GM23338 (cell line): ENCODE measurements around the gene VARS2. TPM values are rescaled to one million over a fixed set of nuclear protein-coding genes. Genes with fewer than 3 reads are reported as not detected.

Source experiments
- ATAC-seq: fragments of 200-7000 bp; cut with Tn5 transposase; 3 replicates; pipeline ENCODE4 v1.9.1; 2020
- DNase-seq: peaks from one replicate; pipeline ENCODE4 v3.0.0-alpha.2; 2015; ENCODE audit warnings: low spot score
- H2AFZ ChIP-seq: fragments of 200-600 bp; sonication (generic); 2 replicates; pipeline ENCODE4 v1.8.0; 2016; ENCODE audit warnings: antibody characterized with exemption, mild to moderate bottlenecking, moderate library complexity
- H3F3A ChIP-seq: fragments of 200-600 bp; sonication (generic); replicated peaks from 2 replicates; pipeline ENCODE4 v1.8.0; 2017; ENCODE audit warnings: antibody characterized with exemption, mixed run types, low read depth
- H3K27ac ChIP-seq: fragments of 200-600 bp; sonication (generic); 2 replicates; pipeline ENCODE4 v1.6.1; 2016; ENCODE audit warnings: low read depth
- H3K27me3 ChIP-seq: fragments of 200-600 bp; sonication (generic); 2 replicates; pipeline ENCODE4 v1.8.0; 2016; ENCODE audit warnings: mild to moderate bottlenecking, mixed run types, moderate library complexity; ENCODE audit not compliant: insufficient read depth
- H3K36me3 ChIP-seq: fragments of 200-600 bp; sonication (generic); 2 replicates; pipeline ENCODE4 v1.8.0; 2016; ENCODE audit warnings: mild to moderate bottlenecking; ENCODE audit not compliant: insufficient read depth
- H3K4me1 ChIP-seq: fragments of 200-600 bp; sonication (generic); 2 replicates; pipeline ENCODE4 v1.8.0; 2016; ENCODE audit warnings: mild to moderate bottlenecking, moderate library complexity; ENCODE audit not compliant: insufficient read depth
- H3K4me2 ChIP-seq: fragments of 200-600 bp; sonication (generic); 2 replicates; pipeline ENCODE4 v1.7.1; 2017; ENCODE audit warnings: mixed run types
- H3K4me3 ChIP-seq: fragments of 200-600 bp; sonication (generic); 2 replicates; pipeline ENCODE4 v1.6.1; 2016; ENCODE audit warnings: mixed run types
- H3K79me2 ChIP-seq: fragments of 200-600 bp; sonication (generic); replicated peaks from 2 replicates; pipeline ENCODE4 v1.8.0; 2017; ENCODE audit warnings: mild to moderate bottlenecking; ENCODE audit not compliant: insufficient read depth
- H3K9me2 ChIP-seq: fragments of 200-600 bp; sonication (generic); 2 replicates; pipeline ENCODE4 v1.8.0; 2017; ENCODE audit not compliant: insufficient read depth
- H4K20me1 ChIP-seq: fragments of 200-600 bp; sonication (generic); replicated peaks from 2 replicates; pipeline ENCODE4 v1.8.0; 2017; ENCODE audit warnings: mild to moderate bottlenecking; ENCODE audit not compliant: insufficient read depth
- H3K27ac Mint-ChIP-seq: 2 replicates; pipeline ENCODE4 v1.8.0; 2020; ENCODE audit warnings: inconsistent platforms, mild to moderate bottlenecking, moderate library complexity, mixed read lengths
- H3K27me3 Mint-ChIP-seq: 3 replicates; pipeline ENCODE4 v1.8.0; 2022; ENCODE audit warnings: low read depth, mild to moderate bottlenecking, moderate library complexity, mixed read lengths, inconsistent platforms; ENCODE audit not compliant: insufficient read depth, poor library complexity
- H3K36me3 Mint-ChIP-seq: 3 replicates; pipeline ENCODE4 v1.8.0; 2021; ENCODE audit warnings: low read depth, mild to moderate bottlenecking, inconsistent platforms, moderate library complexity, mixed read lengths
- H3K4me1 Mint-ChIP-seq: 3 replicates; pipeline ENCODE4 v1.8.0; 2020; ENCODE audit warnings: mild to moderate bottlenecking, inconsistent platforms, mixed read lengths
- H3K4me3 Mint-ChIP-seq: 3 replicates; pipeline ENCODE4 v1.8.0; 2021; ENCODE audit warnings: moderate library complexity, mild to moderate bottlenecking, inconsistent platforms, mixed read lengths
- H3K9me3 Mint-ChIP-seq: 3 replicates; pipeline ENCODE4 v1.8.0; 2020; ENCODE audit warnings: moderate library complexity, mild to moderate bottlenecking, inconsistent platforms, mixed read lengths
- CREB1 ChIP-seq: fragments of 250-450 bp; sonication (Bioruptor Pico); IDR thresholded peaks from 2 replicates; pipeline ENCODE4 v1.5.0; 2020; ENCODE audit warnings: low read depth, mild to moderate bottlenecking, moderate library complexity
- EZH2 ChIP-seq: fragments of 200-600 bp; sonication (generic); IDR thresholded peaks from one replicate; pipeline ENCODE4 v1.8.0; 2017; ENCODE audit warnings: antibody characterized with exemption, mild to moderate bottlenecking, low read depth; ENCODE audit not compliant: unreplicated experiment
- EZH2phosphoT487 ChIP-seq: fragments of 200-600 bp; sonication (generic); IDR thresholded peaks from one replicate; pipeline ENCODE4 v1.8.1; 2018; ENCODE audit warnings: antibody characterized with exemption; ENCODE audit not compliant: unreplicated experiment
- JUNB ChIP-seq: IDR thresholded peaks from one replicate; pipeline ENCODE4 v1.6.1; 2016; ENCODE audit warnings: antibody characterized with exemption; ENCODE audit not compliant: unreplicated experiment
- NANOG ChIP-seq: IDR thresholded peaks from 2 replicates; pipeline ENCODE4 v1.6.1; 2016; ENCODE audit warnings: antibody characterized with exemption, borderline replicate concordance
- STAT1 ChIP-seq: IDR thresholded peaks from one replicate; pipeline ENCODE4 v1.6.1; 2016; ENCODE audit warnings: antibody characterized with exemption; ENCODE audit not compliant: unreplicated experiment
- ZNF331 ChIP-seq: fragments of 250-450 bp; sonication (Bioruptor Pico); IDR thresholded peaks from 2 replicates; pipeline ENCODE4 v1.5.0; 2020; ENCODE audit warnings: low read depth, mild to moderate bottlenecking, moderate library complexity
- polyA plus RNA-seq: library from polyadenylated mRNA; unstranded; fragments of >200 nt; fragmentation: Nextera tagmentation; extraction: Ambion mirVana; gene quantifications from 2 replicates; pipeline ENCODE4 v1.2.1, GENCODE V29; 2016
- total RNA-seq: library from RNA; depleted of rRNA; stranded (reverse); fragments of >200 nt; shearing (Covaris generic); gene quantifications from 2 replicates; pipeline ENCODE4 v1.2.3, GENCODE V29; 2014
- TF ChIP-seq, protein P1 (sequence below), 2 experiments: fragments of 200-600 bp in 1 of 2; sonication (generic) in 1 of 2; conservative IDR thresholded peaks; 2 replicates each; pipeline versions ENCODE4 v1.5.1 to v1.6.1; 2016 to 2017; ENCODE audit warnings: antibody characterized with exemption in 2 of 2, low read depth in 2 of 2, mild to moderate bottlenecking in 2 of 2, moderate library complexity in 1 of 2
- TF ChIP-seq, protein P2 (sequence below): IDR thresholded peaks from one replicate; pipeline ENCODE4 v1.6.1; 2018; ENCODE audit warnings: antibody characterized with exemption; ENCODE audit not compliant: unreplicated experiment
- TF ChIP-seq, protein P3 (sequence below): fragments of 250-450 bp; sonication (Bioruptor Pico); IDR thresholded peaks from 2 replicates; pipeline ENCODE4 v1.5.0; 2020; ENCODE audit warnings: mild to moderate bottlenecking, moderate library complexity
- TF ChIP-seq, protein P4 (sequence below): IDR thresholded peaks from 2 replicates; pipeline ENCODE4 v1.6.1; 2016; ENCODE audit warnings: antibody characterized with exemption

VARS2 gene
- total and polyA plus RNA-seq, 2 experiments from 2014 or later = 13.7 to 36.4 TPM

DNA sequence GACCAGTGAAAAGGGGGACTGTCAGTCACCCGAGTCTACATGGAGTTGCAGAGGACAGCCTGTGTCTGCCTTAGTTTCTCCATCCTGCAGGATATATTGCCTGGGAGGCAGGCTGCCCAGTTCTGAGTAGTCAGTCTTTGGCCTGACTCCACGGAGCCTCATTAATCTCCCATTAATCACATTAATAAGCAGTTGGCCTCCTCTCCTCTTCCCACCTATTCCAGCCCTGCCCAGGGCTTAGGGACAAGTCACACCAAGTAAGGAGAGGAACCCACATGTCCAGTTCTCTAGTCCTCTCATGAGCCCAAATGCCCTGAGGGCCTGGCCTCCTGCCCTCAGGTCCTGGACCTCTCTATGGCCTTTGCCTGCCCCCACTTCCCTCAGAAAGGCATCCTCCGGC is 25.4 kb downstream of the VARS2 start:
- peaks cover 35% of the 10 kb centered on the region for H3K4me1 Mint-ChIP-seq
- ATAC-seq (no peak), DNase-seq (no peak)
- peaks cover 15% of the 10 kb centered on the region for H3K27me3 Mint-ChIP-seq
- Histone ChIP-seq H4K20me1 (no peaks in the 10 kb centered on the region), H3K79me2 (no peaks in the 10 kb centered on the region), H3K36me3 (no peaks in the 10 kb centered on the region), H3K4me2 (no peak overlapping the region), H3K4me1 (peaks cover 17% of the 10 kb centered on the region), H3K27ac (no peak overlapping the region), H3K4me3 (no peak overlapping the region), H3K9me2 (peaks cover 5% of the 10 kb centered on the region; the same call in 1 of the 2 replicates), H3F3A (no peaks in the 10 kb centered on the region), H3K27me3 (no peaks in the 10 kb centered on the region), H2AFZ (no peak overlapping the region)
- H3K9me3 Mint-ChIP-seq = no peaks in the 10 kb centered on the region; the same call in 2 of the 3 replicates
- no peak overlapping the region for H3K27ac Mint-ChIP-seq
- TF ChIP-seq, protein P1, sequence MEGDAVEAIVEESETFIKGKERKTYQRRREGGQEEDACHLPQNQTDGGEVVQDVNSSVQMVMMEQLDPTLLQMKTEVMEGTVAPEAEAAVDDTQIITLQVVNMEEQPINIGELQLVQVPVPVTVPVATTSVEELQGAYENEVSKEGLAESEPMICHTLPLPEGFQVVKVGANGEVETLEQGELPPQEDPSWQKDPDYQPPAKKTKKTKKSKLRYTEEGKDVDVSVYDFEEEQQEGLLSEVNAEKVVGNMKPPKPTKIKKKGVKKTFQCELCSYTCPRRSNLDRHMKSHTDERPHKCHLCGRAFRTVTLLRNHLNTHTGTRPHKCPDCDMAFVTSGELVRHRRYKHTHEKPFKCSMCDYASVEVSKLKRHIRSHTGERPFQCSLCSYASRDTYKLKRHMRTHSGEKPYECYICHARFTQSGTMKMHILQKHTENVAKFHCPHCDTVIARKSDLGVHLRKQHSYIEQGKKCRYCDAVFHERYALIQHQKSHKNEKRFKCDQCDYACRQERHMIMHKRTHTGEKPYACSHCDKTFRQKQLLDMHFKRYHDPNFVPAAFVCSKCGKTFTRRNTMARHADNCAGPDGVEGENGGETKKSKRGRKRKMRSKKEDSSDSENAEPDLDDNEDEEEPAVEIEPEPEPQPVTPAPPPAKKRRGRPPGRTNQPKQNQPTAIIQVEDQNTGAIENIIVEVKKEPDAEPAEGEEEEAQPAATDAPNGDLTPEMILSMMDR (conservative IDR thresholded peaks at IDR 0.05; ENCODE audit: low read depth in 2 of 2) = no peak
- TF ChIP-seq STAT1 = no peak
- TF ChIP-seq, protein P2, sequence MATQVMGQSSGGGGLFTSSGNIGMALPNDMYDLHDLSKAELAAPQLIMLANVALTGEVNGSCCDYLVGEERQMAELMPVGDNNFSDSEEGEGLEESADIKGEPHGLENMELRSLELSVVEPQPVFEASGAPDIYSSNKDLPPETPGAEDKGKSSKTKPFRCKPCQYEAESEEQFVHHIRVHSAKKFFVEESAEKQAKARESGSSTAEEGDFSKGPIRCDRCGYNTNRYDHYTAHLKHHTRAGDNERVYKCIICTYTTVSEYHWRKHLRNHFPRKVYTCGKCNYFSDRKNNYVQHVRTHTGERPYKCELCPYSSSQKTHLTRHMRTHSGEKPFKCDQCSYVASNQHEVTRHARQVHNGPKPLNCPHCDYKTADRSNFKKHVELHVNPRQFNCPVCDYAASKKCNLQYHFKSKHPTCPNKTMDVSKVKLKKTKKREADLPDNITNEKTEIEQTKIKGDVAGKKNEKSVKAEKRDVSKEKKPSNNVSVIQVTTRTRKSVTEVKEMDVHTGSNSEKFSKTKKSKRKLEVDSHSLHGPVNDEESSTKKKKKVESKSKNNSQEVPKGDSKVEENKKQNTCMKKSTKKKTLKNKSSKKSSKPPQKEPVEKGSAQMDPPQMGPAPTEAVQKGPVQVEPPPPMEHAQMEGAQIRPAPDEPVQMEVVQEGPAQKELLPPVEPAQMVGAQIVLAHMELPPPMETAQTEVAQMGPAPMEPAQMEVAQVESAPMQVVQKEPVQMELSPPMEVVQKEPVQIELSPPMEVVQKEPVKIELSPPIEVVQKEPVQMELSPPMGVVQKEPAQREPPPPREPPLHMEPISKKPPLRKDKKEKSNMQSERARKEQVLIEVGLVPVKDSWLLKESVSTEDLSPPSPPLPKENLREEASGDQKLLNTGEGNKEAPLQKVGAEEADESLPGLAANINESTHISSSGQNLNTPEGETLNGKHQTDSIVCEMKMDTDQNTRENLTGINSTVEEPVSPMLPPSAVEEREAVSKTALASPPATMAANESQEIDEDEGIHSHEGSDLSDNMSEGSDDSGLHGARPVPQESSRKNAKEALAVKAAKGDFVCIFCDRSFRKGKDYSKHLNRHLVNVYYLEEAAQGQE = no peak
- TF ChIP-seq, protein P3, sequence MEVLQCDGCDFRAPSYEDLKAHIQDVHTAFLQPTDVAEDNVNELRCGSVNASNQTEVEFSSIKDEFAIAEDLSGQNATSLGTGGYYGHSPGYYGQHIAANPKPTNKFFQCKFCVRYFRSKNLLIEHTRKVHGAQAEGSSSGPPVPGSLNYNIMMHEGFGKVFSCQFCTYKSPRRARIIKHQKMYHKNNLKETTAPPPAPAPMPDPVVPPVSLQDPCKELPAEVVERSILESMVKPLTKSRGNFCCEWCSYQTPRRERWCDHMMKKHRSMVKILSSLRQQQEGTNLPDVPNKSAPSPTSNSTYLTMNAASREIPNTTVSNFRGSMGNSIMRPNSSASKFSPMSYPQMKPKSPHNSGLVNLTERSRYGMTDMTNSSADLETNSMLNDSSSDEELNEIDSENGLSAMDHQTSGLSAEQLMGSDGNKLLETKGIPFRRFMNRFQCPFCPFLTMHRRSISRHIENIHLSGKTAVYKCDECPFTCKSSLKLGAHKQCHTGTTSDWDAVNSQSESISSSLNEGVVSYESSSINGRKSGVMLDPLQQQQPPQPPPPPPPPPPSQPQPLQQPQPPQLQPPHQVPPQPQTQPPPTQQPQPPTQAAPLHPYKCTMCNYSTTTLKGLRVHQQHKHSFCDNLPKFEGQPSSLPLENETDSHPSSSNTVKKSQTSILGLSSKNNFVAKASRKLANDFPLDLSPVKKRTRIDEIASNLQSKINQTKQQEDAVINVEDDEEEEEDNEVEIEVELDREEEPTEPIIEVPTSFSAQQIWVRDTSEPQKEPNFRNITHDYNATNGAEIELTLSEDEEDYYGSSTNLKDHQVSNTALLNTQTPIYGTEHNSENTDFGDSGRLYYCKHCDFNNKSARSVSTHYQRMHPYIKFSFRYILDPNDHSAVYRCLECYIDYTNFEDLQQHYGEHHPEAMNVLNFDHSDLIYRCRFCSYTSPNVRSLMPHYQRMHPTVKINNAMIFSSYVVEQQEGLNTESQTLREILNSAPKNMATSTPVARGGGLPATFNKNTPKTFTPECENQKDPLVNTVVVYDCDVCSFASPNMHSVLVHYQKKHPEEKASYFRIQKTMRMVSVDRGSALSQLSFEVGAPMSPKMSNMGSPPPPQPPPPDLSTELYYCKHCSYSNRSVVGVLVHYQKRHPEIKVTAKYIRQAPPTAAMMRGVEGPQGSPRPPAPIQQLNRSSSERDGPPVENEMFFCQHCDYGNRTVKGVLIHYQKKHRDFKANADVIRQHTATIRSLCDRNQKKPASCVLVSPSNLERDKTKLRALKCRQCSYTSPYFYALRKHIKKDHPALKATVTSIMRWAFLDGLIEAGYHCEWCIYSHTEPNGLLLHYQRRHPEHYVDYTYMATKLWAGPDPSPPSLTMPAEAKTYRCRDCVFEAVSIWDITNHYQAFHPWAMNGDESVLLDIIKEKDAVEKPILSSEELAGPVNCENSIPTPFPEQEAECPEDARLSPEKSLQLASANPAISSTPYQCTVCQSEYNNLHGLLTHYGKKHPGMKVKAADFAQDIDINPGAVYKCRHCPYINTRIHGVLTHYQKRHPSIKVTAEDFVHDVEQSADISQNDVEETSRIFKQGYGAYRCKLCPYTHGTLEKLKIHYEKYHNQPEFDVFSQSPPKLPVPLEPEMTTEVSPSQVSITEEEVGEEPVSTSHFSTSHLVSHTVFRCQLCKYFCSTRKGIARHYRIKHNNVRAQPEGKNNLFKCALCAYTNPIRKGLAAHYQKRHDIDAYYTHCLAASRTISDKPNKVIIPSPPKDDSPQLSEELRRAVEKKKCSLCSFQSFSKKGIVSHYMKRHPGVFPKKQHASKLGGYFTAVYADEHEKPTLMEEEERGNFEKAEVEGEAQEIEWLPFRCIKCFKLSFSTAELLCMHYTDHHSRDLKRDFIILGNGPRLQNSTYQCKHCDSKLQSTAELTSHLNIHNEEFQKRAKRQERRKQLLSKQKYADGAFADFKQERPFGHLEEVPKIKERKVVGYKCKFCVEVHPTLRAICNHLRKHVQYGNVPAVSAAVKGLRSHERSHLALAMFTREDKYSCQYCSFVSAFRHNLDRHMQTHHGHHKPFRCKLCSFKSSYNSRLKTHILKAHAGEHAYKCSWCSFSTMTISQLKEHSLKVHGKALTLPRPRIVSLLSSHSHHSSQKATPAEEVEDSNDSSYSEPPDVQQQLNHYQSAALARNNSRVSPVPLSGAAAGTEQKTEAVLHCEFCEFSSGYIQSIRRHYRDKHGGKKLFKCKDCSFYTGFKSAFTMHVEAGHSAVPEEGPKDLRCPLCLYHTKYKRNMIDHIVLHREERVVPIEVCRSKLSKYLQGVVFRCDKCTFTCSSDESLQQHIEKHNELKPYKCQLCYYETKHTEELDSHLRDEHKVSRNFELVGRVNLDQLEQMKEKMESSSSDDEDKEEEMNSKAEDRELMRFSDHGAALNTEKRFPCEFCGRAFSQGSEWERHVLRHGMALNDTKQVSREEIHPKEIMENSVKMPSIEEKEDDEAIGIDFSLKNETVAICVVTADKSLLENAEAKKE = no peak
- TF ChIP-seq NANOG = no peak
- TF ChIP-seq, protein P4, sequence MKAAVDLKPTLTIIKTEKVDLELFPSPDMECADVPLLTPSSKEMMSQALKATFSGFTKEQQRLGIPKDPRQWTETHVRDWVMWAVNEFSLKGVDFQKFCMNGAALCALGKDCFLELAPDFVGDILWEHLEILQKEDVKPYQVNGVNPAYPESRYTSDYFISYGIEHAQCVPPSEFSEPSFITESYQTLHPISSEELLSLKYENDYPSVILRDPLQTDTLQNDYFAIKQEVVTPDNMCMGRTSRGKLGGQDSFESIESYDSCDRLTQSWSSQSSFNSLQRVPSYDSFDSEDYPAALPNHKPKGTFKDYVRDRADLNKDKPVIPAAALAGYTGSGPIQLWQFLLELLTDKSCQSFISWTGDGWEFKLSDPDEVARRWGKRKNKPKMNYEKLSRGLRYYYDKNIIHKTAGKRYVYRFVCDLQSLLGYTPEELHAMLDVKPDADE = no peak
- no peak for TF ChIP-seq CREB1 (CRISPR knock-in tag)
- TF ChIP-seq ZNF331 (CRISPR knock-in tag) = no peak
- no peak for TF ChIP-seq JUNB
- no peak for TF ChIP-seq EZH2phosphoT487
- no peak for TF ChIP-seq EZH2
- H3K36me3 Mint-ChIP-seq = no peaks in the 10 kb centered on the region; the same call in 2 of the 3 replicates
- no peak overlapping the region for H3K4me3 Mint-ChIP-seq
